Activated naive CD4-positive, alpha-beta T cell treated with anti-CD3 and anti-CD28 coated beads, Interleukin-2, amount 50 U/mL, for 16 hours (primary cell): Measurements from ENCODE around the gene RNF144B.

Experiments used
- DNase-seq: peaks from one replicate; pipeline ENCODE4 v3.0.0-alpha.2; 2020

RNF144B gene

GRCh38 chr6:18491308-18492045 lies 104.3 kb downstream of the RNF144B start:
- no peak for DNase-seq

GRCh38 chr6:18492972-18493371 lies 105.8 kb downstream of the RNF144B start:
- DNase-seq: no peak

- DNase-seq: no peak
Observed at GRCh38 chr6:18493382-18493891, 106.3 kb downstream of the RNF144B start.

GRCh38 chr6:18493925-18494324 lies 106.8 kb downstream of the RNF144B start:
- DNase-seq: no peak

GRCh38 chr6:18495236-18495635 lies 108.1 kb downstream of the RNF144B start:
- DNase-seq: no peak

GRCh38 chr6:18496462-18496861 lies 109.3 kb downstream of the RNF144B start:
- DNase-seq: no peak

GRCh38 chr6:18497006-18497405 lies 109.9 kb downstream of the RNF144B start:
- no peak for DNase-seq

- no peak for DNase-seq
Observed at GRCh38 chr6:18498408-18498807, 111.3 kb downstream of the RNF144B start.

- no peak for DNase-seq
Observed at GRCh38 chr6:18500921-18501662, 113.9 kb downstream of the RNF144B start.

- DNase-seq: no peak
Observed at GRCh38 chr6:18501663-18502013, 114.5 kb downstream of the RNF144B start.

GRCh38 chr6:18503206-18503592 lies 116.0 kb downstream of the RNF144B start:
- DNase-seq: no peak

- DNase-seq: peak; percentile 18
Observed at GRCh38 chr6:18503593-18504231, 116.6 kb downstream of the RNF144B start.

GRCh38 chr6:18504232-18504596 lies 117.1 kb downstream of the RNF144B start:
- no peak for DNase-seq

- no peak for DNase-seq
Observed at GRCh38 chr6:18506382-18507017, 119.3 kb downstream of the RNF144B start.

GRCh38 chr6:18507018-18507415 lies 119.9 kb downstream of the RNF144B start:
- no peak for DNase-seq

- DNase-seq: no peak
Observed at GRCh38 chr6:18507561-18507960, 120.4 kb downstream of the RNF144B start.

- DNase-seq: no peak
Observed at GRCh38 chr6:18509871-18510643, 122.9 kb downstream of the RNF144B start.

- DNase-seq: no peak
Observed at GRCh38 chr6:18510644-18511033, 123.5 kb downstream of the RNF144B start.

- DNase-seq: no peak
Observed at GRCh38 chr6:18511211-18511610, 124.1 kb downstream of the RNF144B start.

- no peak for DNase-seq
Observed at GRCh38 chr6:18513253-18513798, 126.2 kb downstream of the RNF144B start.

GRCh38 chr6:18514180-18514579 lies 127.0 kb downstream of the RNF144B start:
- no peak for DNase-seq

- no peak for DNase-seq
Observed at GRCh38 chr6:18515767-18516166, 128.6 kb downstream of the RNF144B start.
